ENCODE data around the gene DTNA. TPM values are rescaled to one million over a fixed set of nuclear protein-coding genes. Genes with fewer than 3 reads are reported as not detected.

Gene DTNA
- total RNA-seq, 1 donor from 2014 or later = 13.3 TPM

DNA sequence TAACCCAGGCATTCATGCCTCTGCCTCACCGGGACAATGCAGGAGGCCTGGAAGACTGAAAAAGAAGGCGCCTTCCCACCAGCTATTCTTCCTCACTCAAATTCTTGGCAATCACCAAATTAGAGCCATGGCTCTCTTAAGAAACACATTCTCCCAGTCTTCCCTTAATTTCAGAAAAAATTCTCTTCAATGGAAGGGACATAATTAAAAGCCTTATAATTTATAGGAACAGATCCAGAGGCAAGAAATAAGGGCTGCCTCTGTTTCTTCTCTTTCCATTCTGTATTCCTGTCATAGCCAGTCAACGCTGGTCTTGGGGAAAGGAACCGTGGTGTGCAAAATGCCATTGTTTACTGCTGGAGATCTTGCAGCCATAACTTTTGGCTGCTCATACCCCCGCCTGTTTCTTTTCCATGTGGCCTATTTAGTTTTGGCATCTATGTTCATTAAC is 32.8 kb downstream of the DTNA start:
- peaks cover 9% of the 10 kb centered on the region for H3K4me1 Mint-ChIP-seq
- peaks cover 2% of the 10 kb centered on the region for H3K9me3 Mint-ChIP-seq
- H3K36me3 Mint-ChIP-seq (ENCODE audit: low read depth) = no peaks in the 10 kb centered on the region
- TF ChIP-seq, protein P1, sequence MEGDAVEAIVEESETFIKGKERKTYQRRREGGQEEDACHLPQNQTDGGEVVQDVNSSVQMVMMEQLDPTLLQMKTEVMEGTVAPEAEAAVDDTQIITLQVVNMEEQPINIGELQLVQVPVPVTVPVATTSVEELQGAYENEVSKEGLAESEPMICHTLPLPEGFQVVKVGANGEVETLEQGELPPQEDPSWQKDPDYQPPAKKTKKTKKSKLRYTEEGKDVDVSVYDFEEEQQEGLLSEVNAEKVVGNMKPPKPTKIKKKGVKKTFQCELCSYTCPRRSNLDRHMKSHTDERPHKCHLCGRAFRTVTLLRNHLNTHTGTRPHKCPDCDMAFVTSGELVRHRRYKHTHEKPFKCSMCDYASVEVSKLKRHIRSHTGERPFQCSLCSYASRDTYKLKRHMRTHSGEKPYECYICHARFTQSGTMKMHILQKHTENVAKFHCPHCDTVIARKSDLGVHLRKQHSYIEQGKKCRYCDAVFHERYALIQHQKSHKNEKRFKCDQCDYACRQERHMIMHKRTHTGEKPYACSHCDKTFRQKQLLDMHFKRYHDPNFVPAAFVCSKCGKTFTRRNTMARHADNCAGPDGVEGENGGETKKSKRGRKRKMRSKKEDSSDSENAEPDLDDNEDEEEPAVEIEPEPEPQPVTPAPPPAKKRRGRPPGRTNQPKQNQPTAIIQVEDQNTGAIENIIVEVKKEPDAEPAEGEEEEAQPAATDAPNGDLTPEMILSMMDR (conservative IDR thresholded peaks at IDR 0.05) = no peak
- H3K27ac Mint-ChIP-seq (ENCODE audit: unreplicated experiment) = no peak overlapping the region
- H3K27me3 Mint-ChIP-seq (ENCODE audit: low read depth) = no peaks in the 10 kb centered on the region
- no peak overlapping the region for H3K4me3 Mint-ChIP-seq
- DNase-seq (ENCODE audit: low read depth, low spot score) = no peak

DNA sequence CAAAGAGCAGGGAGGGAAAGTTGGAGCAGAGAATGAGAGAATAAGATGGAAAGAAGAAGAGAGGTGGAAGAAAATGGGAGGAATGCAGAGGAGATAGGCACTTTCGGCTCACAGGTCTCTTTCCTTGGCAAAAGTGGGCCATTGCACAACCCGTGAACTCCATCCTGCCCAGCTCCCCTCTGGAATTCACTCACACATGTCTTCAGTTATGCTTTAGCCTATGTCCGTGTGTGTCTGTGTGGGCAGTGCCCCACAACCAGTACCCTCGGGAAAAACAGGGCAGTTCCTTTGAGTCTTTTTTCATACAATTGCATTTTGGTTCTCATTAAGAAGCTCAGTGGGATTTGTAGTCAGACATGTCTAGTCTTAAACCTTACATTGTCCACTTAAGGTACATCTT is 34.5 kb downstream of the DTNA start:
- Mint-ChIP-seq H3K27ac (ENCODE audit: unreplicated experiment) (no peak overlapping the region), H3K36me3 (ENCODE audit: low read depth) (no peaks in the 10 kb centered on the region), H3K4me1 (peaks cover under 1% of the 10 kb centered on the region), H3K4me3 (no peak overlapping the region), H3K9me3 (peaks cover 9% of the 10 kb centered on the region), H3K27me3 (ENCODE audit: low read depth) (no peaks in the 10 kb centered on the region)
- TF ChIP-seq, protein P1 (conservative IDR thresholded peaks at IDR 0.05) = no peak
- DNase-seq (ENCODE audit: low read depth, low spot score) = no peak

- Mint-ChIP-seq H3K4me1 (no peaks in the 10 kb centered on the region), H3K27me3 (ENCODE audit: low read depth) (no peaks in the 10 kb centered on the region), H3K36me3 (ENCODE audit: low read depth) (no peaks in the 10 kb centered on the region), H3K4me3 (no peak overlapping the region), H3K9me3 (peaks cover 9% of the 10 kb centered on the region), H3K27ac (ENCODE audit: unreplicated experiment) (no peak overlapping the region)
- TF ChIP-seq, protein P1 (conservative IDR thresholded peaks at IDR 0.05) = no peak
- DNase-seq (ENCODE audit: low read depth, low spot score) = no peak
These were observed 36.5 kb downstream of the DTNA start for GRCh38 chr18:34746614-34747013.

DNA sequence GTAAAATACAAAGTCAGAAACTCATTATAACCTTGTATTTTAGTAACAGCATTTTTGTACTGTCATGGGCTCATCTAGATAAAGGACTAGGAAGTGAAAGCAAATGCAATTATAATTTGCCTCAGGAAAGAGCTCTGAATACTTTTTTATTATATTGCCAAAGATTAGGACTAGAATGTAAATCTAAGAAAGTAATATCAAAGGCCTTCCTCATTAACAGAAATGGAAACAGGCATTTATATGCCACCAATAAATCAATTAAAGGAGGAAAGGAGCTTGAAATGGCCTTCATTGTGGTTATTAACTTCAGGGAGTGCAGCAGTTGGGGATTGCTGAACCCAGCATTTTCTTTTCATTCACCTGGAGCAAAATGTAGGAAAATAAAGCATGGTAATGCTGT is 39.6 kb downstream of the DTNA start:
- no peaks in the 10 kb centered on the region for H3K4me1 Mint-ChIP-seq
- H3K9me3 Mint-ChIP-seq = peaks cover 11% of the 10 kb centered on the region

GRCh38 chr18:34752056-34752455 is 42.0 kb downstream of the DTNA start:
- TF ChIP-seq, protein P1 (conservative IDR thresholded peaks at IDR 0.05) = no peak
- H3K4me1 Mint-ChIP-seq = no peaks in the 10 kb centered on the region
- DNase-seq (ENCODE audit: low read depth, low spot score) = no peak
- H3K36me3 Mint-ChIP-seq (ENCODE audit: low read depth) = no peaks in the 10 kb centered on the region
- peaks cover 11% of the 10 kb centered on the region for H3K9me3 Mint-ChIP-seq
- H3K27ac Mint-ChIP-seq (ENCODE audit: unreplicated experiment) = no peak overlapping the region
- H3K4me3 Mint-ChIP-seq = no peak overlapping the region
- no peaks in the 10 kb centered on the region for H3K27me3 Mint-ChIP-seq (ENCODE audit: low read depth)

More for the DNA sequence above, 39.6 kb downstream of the DTNA start:
- H3K4me3 Mint-ChIP-seq = no peak overlapping the region
- H3K27ac Mint-ChIP-seq (ENCODE audit: unreplicated experiment) = no peak overlapping the region
- no peaks in the 10 kb centered on the region for H3K27me3 Mint-ChIP-seq (ENCODE audit: low read depth)
- DNase-seq (ENCODE audit: low read depth, low spot score) = no peak
- TF ChIP-seq, protein P1 (conservative IDR thresholded peaks at IDR 0.05) = no peak
- H3K36me3 Mint-ChIP-seq (ENCODE audit: low read depth) = no peaks in the 10 kb centered on the region

GRCh38 chr18:34754300-34754699 is 44.2 kb downstream of the DTNA start:
- H3K4me3 Mint-ChIP-seq = no peak overlapping the region
- TF ChIP-seq, protein P1 (conservative IDR thresholded peaks at IDR 0.05) = no peak
- H3K36me3 Mint-ChIP-seq (ENCODE audit: low read depth) = no peaks in the 10 kb centered on the region
- no peaks in the 10 kb centered on the region for H3K27me3 Mint-ChIP-seq (ENCODE audit: low read depth)
- H3K9me3 Mint-ChIP-seq = peaks cover 2% of the 10 kb centered on the region
- no peak overlapping the region for H3K27ac Mint-ChIP-seq (ENCODE audit: unreplicated experiment)
- H3K4me1 Mint-ChIP-seq = no peaks in the 10 kb centered on the region
- DNase-seq (ENCODE audit: low read depth, low spot score) = no peak
